ENCODE measurements around the gene NSMCE4A. TPM values are rescaled to one million over a fixed set of nuclear protein-coding genes. Genes with fewer than 3 reads are reported as not detected.

The NSMCE4A gene
- total RNA-seq, 1 donor from 2014 or later, result 52.9 TPM

Other genes starting within 250 kb of the NSMCE4A start
- gene ATE1, start 47.2 kb downstream of the NSMCE4A start, total RNA-seq (ENCODE audit: low replicate concordance), result 23.5 and 35.4 TPM in 2 replicates
- 67.0 and 71.2 TPM in 2 replicates for gene TACC2, start 13.9 kb upstream of the NSMCE4A start, total RNA-seq (ENCODE audit: low replicate concordance)

Measured in type B pancreatic cell (in vitro differentiated cells).